Upper lobe of left lung (tissue), 4 donors: ENCODE data around the gene PHEX.

Source experiments
- EP300 ChIP-seq, 4 donors: sonication (generic); formaldehyde crosslinking; IDR thresholded peaks; one replicate each; pipeline ENCODE4 v1.5.1; 2017; ENCODE audit warnings: antibody characterized with exemption in 4 of 4, control low read depth in 2 of 4
- POLR2A ChIP-seq, 4 donors: fragments of 450-650 bp; IDR thresholded peaks; one replicate each; pipeline ENCODE4 v1.5.1; 2016 to 2017; ENCODE audit warnings: antibody characterized with exemption in 4 of 4, mild to moderate bottlenecking in 2 of 4
- TF ChIP-seq, protein P1 (sequence below), 6 experiments: fragments of 450-650 bp in 4 of 6; fragments of 200-600 bp in 2 of 6; sonication (generic) in 2 of 6; IDR thresholded peaks; one replicate each; pipeline ENCODE4 v1.5.1; 2016 to 2019; ENCODE audit warnings: antibody characterized with exemption in 6 of 6

DNA sequence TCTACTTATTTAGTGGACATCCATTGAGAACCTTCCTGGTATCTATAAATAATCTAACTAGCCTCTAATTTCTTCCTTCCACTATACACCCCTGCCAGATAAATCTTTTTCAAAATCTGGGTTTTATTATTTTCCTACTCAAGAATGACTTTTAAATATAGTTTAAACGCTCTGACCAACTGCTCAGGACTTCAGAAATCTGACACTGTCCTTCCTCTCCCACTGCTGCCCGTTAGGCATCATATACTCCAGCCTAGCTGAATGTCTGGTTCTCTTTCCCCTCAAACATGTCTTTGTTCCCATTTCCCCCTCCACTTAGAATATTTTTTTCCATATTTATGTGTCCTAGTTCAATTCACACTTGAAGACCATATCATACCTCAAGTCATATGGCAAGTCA lies 205.4 kb downstream of the PHEX start:
- no peak for TF ChIP-seq EP300 (IDR thresholded peaks at IDR 0.05)
- TF ChIP-seq, protein P1, sequence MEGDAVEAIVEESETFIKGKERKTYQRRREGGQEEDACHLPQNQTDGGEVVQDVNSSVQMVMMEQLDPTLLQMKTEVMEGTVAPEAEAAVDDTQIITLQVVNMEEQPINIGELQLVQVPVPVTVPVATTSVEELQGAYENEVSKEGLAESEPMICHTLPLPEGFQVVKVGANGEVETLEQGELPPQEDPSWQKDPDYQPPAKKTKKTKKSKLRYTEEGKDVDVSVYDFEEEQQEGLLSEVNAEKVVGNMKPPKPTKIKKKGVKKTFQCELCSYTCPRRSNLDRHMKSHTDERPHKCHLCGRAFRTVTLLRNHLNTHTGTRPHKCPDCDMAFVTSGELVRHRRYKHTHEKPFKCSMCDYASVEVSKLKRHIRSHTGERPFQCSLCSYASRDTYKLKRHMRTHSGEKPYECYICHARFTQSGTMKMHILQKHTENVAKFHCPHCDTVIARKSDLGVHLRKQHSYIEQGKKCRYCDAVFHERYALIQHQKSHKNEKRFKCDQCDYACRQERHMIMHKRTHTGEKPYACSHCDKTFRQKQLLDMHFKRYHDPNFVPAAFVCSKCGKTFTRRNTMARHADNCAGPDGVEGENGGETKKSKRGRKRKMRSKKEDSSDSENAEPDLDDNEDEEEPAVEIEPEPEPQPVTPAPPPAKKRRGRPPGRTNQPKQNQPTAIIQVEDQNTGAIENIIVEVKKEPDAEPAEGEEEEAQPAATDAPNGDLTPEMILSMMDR (IDR thresholded peaks at IDR 0.05) = no peak
- TF ChIP-seq POLR2A (IDR thresholded peaks at IDR 0.05) = no peak
